GM18870 (cell line): ENCODE data around the gene PCDHB9.
"Not testable (repeated sequence)": the region's sequence is repeated elsewhere in the genome, so short reads cannot be mapped to it uniquely, and the experiment has no call there.

ENCODE experiments used
- ATAC-seq: cut with Tn5 transposase; IDR thresholded peaks from one replicate; pipeline ENCODE4 v1.9.1; 2021; ENCODE audit warnings: moderate library complexity; ENCODE audit not compliant: unreplicated experiment

Gene PCDHB9

DNA sequence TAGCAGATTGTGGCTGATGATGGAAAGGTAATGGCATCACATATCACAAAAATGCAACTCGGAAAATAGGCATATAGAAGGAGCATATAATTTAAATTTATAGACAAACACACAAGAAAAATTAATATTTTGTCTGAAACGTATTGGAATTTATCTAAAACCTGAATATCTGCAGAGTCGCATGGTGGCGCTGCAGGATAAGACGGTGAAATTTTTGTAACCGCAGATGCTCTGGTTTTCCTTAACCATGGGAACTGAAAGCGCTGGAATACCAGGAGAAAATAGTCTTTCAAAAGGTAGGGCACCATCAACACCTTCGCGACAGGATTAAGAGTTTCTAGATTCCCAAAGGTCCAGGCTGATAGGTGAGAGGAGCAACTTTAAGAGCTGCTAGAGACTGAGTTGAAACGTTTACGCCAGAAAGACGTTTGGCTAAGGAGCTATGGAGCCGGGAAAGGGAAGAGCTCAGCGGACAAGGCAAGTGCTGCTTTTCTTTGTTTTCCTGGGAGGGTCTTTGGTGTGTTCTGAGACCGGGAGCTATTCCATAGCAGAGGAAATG lies 47.2 kb downstream of the PCDHB9 start:
- ATAC-seq = no peak

DNA sequence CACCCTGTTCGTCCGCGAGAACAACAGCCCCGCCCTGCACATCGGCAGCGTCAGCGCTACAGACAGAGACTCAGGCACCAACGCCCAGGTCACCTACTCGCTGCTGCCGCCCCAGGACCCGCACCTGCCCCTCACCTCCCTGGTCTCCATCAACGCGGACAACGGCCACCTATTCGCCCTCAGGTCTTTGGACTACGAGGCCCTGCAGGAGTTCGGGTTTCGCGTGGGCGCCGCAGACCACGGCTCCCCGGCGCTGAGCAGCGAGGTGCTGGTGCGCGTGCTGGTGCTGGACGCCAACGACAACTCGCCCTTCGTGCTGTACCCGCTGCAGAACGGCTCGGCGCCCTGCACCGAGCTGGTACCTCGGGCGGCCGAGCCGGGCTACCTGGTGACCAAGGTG lies 49.0 kb downstream of the PCDHB9 start:
- not testable (repeated sequence) for ATAC-seq

DNA sequence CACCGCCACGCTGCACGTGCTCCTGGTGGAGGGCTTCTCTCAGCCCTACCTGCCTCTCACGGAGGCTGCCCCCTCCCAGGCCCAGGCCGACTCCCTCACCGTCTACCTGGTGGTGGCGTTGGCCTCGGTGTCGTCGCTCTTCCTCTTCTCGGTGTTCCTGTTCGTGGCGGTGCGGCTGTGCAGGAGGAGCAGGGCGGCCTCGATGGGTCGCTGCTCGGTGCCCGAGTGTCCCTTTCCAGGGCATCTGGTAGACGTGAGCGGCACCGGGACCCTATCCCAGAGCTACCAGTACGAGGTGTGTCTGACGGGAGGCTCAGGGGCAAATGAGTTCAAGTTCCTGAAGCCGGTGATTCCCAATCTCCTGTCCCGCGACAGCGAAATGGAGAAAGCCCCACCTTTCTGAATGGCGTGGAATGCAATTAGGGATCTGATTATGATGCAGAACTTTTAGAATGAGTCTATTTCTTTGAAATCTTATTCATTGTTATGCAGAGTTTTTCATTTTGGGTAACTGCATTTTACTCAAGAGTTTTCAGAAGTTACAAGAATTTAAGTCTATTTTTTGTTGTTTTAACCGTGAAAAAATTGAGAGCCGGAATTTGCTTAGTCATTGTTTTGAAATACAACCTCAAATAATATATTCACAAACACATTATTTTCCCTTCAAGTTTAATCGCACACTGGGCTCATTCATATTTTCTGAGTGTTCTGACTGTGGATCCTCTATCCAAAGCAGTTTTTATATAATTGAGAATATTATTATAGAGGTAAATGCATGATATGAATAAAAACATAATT lies 49.8 kb downstream of the PCDHB9 start:
- no peak for ATAC-seq
